HG03520 (cell line): ENCODE data around the gene MAP1LC3B.
A peak's percentile ranks its signal among the peaks of the same experiment; 100 is the strongest.

Experiments used
- ATAC-seq: cut with Tn5 transposase; IDR thresholded peaks from one replicate; pipeline ENCODE4 v1.9.1; 2021; ENCODE audit warnings: mild to moderate bottlenecking, moderate library complexity; ENCODE audit not compliant: unreplicated experiment

MAP1LC3B gene

DNA sequence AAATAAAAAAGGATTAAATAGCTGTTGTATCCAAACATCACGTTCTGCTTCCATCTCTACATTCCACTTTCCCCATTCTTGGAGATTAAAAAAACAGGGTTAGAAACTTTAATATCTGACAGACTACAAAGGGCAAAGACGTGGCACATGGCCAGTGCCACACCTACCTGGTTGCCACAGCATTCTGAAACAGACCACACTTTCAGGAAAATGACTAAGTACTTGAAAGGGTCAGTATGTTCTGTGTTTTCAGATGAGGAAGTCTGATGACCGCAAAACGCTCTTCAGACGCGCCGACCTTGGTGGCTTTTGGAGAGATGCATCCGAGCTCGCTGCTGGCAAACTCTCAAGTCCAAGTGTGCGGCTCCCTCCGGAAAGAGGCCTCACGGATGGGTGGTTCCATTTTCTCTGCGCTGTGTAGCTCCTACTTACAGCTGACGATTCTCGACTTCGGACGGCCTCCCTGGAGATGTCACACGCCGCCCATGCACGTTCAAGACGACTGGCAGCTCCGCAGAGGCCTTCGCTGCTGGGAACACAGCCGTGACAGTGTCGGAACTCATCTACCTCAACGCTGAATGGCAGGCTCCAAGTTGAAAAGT, 15.5 kb downstream of the MAP1LC3B start:
- peak; percentile 63 for ATAC-seq

DNA sequence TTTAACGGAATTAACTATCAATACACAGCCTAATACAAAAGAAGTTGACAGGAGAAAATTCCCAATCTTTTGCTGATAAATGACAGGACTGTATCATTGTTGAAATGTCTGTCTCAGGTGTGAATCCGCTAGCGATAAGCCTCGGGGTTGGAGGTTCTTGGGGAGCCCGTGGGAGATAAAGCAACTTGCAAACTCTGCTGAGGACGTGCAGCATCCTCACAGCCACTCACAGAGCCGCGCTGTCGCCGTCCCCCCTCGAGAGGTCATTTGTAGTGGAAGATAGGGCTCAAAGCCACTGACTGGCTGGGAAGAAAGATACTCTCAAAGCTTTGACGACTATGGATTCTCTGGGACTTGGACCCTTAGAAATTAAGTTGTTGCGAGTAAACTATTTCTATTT, 17.0 kb downstream of the MAP1LC3B start:
- ATAC-seq, result no peak

DNA sequence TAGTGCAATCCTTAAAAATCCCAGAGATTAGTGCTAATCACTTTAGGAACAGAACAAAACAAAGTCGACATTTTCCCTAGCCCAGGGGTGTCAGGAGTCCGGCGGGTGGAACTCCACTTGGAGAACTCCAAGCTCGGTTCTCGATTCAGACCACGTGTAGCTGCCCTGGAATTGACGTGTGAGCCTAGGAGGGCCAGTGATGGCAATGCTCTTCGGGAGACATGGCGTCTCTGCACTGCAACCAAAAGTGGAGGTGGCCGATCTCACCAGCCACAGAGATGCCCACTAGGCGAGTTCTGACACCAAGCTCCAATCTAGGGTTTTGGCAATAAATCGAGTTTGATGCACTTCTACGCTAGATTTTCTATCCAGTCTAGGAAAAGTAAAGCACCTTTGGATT, 17.6 kb downstream of the MAP1LC3B start:
- no peak for ATAC-seq

DNA sequence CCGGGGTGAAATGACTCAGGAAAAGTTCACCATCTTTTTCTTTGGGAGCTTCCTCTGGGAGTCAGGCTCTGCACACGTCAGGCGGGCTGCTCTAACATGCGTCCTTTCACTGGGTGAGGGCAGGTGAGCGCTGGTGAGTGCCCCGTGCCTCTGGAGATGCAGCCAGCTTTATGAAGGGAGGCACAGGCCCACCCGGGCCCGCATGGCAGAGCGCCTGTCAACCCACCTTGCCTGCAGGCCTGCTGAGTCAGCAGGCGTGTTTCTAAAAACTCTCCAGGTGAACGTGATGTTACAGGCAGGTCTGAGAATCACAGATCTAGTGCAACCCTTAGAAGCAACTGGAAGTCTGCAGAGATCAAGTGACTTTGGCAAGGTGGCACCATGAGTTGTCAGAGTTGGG, 18.4 kb downstream of the MAP1LC3B start:
- ATAC-seq, result no peak

DNA sequence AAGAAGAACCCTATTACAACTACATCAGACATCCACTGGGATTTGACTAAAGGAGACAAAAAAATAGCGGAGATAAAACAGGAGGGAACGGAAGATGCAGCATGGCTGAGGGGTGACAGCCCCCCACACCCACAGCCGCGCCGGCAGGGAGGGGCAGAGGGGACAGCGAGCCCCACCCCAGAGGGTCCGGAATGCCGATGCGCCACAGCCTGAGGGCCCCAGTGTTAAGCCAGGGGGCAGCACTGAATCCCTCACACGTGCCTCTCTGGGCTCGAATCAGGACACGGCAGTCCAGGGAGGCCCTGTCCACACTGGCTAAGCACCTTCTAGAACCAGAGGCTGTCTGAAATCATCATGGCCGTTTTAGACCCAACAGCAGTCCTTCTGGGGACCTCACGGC, 18.8 kb downstream of the MAP1LC3B start:
- no peak for ATAC-seq

DNA sequence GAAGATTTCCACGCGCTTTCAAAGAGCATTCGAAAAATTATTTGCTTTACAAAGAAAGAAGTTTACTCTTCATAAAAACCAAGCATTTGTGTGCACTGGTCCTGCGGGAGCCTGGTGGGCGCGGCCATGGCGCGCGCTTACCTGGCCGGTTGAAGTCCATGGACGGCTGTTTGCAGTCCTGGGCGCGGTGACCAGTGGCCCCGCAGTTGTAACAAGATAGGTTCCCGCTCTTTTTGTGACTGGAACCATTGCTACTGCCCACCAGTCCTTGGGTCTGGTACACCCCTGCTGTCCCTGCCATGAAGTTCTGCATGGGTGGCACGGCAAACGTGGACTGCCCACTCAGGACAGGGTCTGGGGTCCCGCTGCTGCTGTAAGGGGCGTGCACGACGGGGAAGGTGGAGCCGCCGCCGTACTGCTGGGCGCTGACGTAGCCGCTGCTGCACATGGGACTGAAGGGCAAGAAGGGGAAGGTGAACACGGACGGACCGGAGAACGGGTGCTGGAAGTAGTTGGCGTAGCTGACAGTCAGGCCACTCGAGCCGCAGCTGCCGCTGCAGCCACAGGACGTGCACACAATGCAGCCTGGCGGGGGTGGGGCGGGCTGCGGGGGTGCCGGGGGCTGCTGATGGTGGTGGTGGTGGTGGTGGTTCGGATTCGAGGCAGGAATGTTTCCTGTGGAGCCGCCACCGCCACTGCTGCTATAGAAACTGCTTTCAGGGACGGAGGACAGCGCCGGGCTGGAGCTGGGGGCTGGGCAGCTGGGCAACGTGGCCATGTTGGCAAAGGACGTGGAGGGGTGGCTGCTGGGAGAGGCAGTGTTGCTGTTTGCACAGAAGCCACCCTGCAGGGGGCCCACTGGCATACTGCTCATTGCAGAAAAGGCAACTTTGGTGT, 19.5 kb downstream of the MAP1LC3B start:
- ATAC-seq, result no peak

DNA sequence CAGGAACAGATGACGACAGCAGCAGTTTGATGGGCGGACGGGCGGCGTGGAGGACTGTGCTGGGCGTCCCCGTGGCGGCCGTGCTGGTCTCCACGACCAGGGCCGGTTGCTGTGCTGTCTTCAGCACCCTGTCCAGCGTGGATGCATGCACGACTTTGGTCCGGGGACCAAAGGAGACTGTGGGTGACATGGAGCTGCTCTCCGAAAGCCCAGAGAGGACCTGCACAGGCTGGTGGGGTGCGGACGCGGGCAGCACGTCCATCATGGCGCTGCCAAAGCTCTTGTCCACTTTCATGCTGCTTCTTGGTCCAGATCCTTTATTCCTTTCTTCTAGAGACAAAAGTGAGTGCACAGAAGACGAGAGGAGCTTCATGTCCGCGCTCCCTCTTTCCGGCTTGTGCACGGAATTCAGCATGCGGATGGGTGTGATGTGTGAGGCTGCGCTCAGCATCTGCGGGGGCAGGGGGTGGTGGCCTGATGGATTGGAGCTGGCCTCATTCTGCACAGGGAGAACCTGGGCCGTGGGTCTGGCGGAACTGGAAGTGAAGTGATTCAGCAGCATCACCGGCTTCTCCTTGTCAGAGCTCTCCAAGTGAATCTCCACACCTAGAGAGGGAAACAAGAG, 20.3 kb downstream of the MAP1LC3B start:
- ATAC-seq, result no peak

DNA sequence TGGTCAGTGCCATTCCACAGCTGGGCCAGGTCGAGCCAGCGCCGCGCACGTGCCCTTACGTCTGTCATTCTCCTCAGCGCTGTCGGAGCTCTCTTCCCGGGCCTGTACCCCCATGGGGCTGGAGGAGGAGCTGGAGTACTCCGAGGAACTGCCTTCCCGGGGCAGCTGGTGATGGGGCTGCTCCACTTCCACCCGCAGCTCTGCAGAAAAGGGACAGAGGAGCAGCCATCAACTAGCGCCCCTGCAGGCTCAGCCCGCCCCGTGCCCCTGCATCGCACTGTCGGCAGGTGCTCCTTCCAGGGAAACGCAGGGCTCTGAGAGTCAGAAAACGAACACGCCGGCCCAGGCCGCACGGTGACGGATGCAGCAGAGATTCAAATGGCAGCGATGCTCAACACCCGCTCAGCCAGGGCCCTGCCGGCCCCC, 20.9 kb downstream of the MAP1LC3B start:
- ATAC-seq, result no peak

DNA sequence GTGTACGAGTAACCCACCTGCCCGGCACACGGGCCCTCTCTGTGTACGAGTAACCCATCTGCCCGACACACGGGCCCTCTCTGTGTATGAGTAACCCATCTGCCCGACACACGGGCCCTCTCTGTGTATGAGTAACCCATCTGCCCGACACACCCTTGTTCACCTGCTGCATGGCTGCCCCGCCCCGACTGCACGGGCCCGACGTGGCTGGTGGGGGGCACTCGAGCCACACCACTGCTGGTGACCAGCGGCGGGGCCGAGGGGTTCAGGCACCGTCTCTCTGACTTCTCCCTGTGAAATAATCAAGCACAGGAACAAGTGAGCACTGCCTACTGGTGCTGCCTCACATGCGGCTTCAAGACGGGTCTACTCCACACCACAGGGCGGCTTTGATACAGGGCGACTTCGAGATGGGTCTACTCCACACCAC, 22.1 kb downstream of the MAP1LC3B start:
- ATAC-seq, result no peak

DNA sequence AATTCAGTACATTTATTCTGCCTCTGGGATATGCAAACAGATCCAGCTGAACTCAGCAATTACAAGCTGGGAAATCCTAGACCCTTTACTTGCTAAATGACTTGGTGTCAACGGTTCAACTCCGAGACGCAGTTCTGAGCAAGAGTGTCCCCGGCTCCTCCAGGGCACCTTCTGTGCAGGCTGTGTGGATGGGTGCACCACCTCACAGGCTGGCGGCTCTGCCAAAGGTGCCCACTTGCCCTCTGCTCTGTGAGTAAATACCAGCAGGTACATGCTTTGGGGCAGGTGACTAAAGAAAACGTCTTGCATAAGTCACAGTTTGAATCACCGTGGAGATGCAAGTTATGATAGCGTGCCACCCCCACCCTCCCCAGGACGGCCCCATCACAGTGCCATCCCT, 23.3 kb downstream of the MAP1LC3B start:
- ATAC-seq, result no peak

DNA sequence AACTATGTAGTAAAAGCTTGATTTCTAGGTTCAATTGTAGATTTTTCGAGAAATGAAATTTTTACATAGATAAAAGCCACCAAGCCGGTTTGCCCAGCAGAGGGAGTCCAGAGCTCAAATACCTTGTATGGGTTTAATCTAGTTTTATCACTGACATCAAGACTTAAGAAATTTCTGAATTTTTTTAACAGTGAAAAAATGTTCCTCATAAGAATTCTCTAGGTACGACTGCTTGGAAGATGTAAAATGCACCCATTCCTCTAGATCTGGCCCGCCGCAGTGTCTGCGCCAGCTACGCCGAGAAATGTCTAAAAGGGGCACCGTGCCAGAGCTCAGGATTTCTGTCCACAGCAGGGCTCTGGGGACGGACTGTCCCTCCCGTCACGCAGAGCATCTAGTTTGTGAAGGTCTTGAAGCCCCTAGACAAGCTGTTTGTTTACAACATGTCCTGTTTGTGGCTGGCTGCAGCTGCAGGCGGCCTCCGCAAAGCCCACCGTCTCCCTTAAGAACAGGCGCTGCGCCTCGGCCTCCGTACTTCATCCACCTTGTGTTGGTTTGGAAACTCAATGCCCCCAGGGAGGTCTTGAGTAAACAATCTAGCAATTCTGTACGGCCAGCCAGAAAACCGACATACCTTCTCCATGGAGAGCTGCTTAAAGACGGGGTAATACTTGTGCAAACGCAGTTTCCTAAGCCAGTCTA, 24.8 kb downstream of the MAP1LC3B start:
- ATAC-seq, result no peak

DNA sequence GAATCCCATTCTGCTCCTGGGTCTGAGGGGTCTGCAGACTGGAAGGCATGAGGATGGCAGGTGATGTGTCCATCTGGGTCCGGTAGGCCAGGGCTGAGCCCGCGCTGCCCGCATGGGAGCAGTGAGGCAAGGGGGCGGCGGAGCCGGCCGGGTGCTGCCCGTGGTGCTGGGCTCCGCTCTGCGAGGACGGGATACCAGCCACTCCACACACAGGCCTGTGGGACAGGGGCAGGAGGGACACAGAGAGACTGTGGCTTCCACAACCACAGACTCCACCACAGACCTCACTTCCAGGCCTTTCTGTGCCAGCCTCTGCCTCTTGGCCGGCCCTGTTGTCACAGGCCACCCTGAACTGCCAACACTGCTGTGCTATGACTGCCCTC, 25.4 kb downstream of the MAP1LC3B start:
- ATAC-seq, result no peak

DNA sequence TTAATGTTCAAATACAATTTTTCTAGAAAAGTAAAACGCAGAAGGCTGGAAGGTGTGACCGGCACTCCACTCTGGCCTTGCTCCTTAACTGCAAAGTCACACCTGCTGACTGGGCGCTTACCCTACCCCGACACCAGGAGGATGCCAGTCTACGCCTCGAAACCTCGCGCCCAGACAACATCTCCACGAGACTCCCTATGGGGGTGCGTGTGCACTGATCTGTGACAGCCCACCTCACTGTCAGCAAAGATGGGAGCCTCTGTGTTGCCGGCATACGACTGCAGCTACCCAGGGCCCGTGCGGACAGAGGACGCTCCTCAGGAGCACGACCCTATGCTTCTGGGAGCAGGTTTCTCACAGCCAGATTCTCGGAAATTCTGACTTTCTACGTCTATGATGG, 26.1 kb downstream of the MAP1LC3B start:
- no peak for ATAC-seq

DNA sequence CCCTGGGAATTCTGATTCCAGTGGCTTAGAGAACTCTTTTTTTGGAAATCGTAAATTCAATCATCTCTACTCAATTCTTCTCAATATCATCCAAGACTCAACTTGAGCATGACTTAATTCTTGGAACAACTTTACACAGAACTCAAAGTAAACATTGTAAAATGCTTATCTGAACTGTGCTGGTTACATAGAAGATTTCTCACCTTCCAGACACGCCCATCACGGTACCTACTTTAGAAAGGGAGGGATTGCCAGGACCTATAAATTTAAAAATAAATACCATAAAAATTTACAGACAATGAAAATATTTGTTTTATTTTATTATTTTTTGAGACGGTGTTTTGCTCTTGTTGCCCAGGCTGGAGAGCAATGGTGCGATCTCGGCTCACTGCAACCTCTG, 26.5 kb downstream of the MAP1LC3B start:
- ATAC-seq, result no peak

DNA sequence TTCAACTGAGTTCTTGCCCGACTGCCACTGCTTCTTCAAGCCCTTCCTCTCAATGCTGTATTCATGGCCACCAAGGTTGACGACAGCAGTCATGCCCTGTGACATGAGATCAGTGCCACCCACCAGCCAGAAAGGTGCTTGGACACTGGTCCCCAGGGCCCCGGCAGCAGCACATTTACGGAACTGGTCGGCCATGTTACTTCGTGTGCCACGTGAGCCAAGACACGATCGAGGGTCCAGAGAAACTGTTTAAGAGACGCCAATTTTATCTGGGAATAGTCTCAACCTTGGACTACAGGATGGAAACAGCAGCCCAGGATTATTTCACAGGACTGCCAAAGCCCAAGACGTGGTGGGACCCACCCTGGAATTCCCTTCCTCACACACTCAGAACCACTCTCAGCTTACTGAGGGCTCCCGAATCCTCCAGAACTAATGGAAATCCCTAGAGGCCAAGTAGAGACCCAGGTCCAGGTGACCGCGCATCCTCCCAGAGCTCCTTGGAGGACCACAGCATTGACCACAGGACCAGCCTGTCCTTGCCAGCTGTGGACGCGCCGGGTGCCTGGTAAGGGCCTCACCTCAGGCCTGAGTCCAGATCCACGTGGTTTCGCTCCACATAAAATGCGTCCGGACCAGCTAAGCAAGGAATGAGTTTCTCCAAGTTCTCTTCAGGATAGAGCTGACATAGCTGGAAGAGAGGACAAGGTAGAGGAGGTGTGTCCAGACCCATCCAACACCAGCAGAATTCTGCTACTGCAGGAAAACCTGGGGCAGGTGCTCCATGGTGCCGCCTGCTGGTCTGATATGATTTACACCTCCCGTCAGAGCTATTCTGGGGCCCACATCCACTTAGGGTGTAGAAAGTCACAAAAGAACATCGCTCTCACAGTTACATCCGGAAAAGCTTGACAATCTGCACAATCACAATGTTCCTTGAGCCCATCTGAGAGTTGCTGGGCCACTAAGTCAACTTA, 28.2 kb downstream of the MAP1LC3B start:
- no peak for ATAC-seq

DNA sequence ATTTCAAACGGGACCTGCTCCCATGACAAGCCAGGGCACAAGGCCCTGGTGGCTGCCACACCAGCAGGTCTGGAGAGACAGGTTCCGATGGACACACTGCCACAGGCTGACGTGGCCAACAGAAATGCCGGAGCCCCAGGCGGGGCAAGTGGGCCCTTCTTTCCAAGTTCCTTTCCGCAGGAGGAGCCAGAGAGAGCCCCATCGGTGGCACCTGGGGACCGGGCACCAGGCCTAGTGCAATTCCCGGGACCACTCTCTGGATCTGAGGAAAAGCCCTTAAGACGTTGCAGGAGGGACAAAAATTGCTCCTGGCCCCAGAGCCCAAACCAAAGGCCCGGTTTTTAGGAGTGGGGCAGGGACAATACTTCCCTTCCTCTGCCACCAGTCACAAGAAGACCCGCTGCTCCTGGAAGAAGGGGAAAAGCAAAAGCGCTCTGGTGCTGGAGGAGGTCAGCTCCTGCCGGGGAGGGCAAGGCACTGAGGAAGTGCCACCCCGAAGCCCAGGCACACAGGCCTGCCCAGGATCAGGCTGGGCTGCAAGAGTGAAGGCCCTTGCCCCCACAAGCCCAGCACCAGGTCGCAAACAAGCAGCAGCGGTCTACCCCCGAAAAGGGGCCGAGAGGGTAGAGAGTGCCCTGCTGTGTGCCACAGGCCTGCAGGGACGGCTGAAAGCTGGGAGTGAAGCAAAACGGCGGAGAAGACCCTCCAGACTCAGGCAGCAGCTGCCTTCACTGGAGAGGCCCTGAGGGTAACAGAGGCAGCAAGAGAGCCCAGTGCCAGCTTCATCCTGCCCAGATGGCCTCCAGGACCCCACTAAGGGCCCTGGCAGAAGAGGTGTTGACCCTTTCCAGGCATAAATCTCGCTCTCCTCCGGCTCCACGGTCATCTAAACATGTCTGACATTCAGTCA, 29.1 kb downstream of the MAP1LC3B start:
- no peak for ATAC-seq

DNA sequence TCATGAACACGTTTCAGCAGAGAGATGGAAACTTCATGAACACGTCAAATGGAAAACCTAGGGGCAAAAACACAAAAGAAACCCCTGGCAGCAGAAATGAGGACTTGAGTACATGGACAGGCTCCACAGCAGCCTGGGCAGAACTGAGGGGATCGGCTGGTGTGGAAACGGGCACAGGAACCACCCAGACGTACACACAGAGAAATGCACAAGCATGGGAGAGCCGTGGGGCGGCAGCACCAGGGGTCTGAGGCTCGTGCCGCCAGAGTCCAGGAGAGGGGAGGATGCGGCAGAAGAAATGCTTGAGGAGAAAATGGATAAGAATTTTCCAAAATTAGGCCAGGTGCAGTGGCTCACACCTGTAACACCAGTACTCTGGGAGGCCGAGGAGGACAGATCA, 30.0 kb downstream of the MAP1LC3B start:
- no peak for ATAC-seq

DNA sequence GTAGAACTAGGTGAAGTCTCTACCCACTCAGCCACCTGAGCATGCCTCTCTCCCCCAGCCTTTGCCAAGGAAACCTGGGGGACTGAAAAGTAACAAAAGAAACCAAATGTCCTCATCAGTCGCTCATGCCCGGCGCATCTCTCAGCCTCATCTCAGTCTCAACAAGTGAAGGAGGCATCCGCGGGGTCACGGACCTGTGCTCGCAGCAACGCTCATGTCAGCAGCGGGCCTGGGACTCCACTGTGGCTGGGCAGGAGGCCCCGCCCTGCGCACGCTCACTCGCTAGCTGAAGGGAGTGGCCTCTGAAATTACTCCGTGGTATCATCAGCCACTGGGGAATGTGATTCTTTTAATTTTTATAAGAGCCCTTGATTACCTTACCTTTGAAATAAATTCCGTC, 31.3 kb downstream of the MAP1LC3B start:
- no peak for ATAC-seq

DNA sequence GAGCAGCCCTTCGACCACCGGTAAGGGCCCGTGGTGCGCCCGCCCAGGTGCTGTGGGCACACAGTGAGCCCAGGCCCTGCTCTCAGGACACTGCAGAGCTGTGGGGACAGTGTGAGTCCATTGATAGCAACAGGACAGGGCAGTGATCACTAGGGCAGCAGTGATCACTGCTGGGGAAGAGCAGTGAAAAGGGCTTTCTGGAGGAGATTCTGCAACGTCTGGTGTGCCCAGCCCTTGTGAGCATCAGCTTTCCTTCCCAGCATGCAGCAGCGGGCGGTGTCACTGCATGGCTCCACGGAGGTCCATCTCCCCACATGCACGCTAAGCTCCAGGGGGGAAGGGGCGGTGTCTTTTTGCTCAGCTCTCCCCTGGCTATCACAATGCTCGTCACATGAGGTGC, 32.1 kb downstream of the MAP1LC3B start:
- no peak for ATAC-seq
